OCI-LY1 (cell line): ENCODE data around the gene RAB33A.

Experiments
- EZH2 ChIP-seq: fragments of 200-600 bp; sonication (generic), shearing (Covaris generic); IDR thresholded peaks from 2 replicates; pipeline ENCODE4 v1.8.0; 2017; ENCODE audit warnings: borderline replicate concordance, mixed run types, mild to moderate bottlenecking, antibody characterized with exemption, low read length, moderate library complexity, mixed read lengths
- TF ChIP-seq, protein P1 (sequence below): fragments of 200-600 bp; sonication (generic), shearing (Covaris generic); IDR thresholded peaks from 2 replicates; pipeline ENCODE4 v1.5.1; 2017; ENCODE audit warnings: mild to moderate bottlenecking, antibody characterized with exemption, low read length, moderate library complexity, mixed read lengths

DNA sequence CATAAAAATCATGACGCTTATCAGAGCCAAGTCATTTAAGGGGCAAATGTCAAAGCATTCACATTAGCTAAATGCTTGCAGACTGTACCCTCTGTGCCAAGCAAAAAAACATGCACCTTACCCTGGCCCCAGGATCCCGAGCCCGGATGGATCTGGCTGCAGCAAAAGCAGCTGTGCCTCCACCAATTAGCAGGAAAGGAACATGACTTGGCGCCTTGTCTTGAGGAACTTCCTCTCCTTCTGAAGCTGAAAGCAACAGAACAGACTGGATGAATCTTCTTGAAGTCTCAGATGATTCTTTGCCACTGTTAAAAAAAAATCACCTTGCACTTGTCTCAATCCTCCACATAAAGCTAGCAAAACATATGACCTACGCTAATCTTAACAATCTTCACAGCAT, 24.1 kb upstream of the RAB33A start:
- no peak for TF ChIP-seq EZH2
- TF ChIP-seq, protein P1, sequence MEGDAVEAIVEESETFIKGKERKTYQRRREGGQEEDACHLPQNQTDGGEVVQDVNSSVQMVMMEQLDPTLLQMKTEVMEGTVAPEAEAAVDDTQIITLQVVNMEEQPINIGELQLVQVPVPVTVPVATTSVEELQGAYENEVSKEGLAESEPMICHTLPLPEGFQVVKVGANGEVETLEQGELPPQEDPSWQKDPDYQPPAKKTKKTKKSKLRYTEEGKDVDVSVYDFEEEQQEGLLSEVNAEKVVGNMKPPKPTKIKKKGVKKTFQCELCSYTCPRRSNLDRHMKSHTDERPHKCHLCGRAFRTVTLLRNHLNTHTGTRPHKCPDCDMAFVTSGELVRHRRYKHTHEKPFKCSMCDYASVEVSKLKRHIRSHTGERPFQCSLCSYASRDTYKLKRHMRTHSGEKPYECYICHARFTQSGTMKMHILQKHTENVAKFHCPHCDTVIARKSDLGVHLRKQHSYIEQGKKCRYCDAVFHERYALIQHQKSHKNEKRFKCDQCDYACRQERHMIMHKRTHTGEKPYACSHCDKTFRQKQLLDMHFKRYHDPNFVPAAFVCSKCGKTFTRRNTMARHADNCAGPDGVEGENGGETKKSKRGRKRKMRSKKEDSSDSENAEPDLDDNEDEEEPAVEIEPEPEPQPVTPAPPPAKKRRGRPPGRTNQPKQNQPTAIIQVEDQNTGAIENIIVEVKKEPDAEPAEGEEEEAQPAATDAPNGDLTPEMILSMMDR: no peak
